A549 treated with RU486 at 1 μM for 4 hours (cell line): Measurements from ENCODE around the gene MTMR11. TPM values are rescaled to one million over a fixed set of nuclear protein-coding genes. Genes with fewer than 3 reads are reported as not detected.

Experiments used
- total RNA-seq: library from RNA; stranded (reverse); fragments of 200-300 nt; extraction: Qiagen RNA extraction; gene quantifications from 5 replicates; pipeline ENCODE4 v1.2.3, GENCODE V29; 2022; ENCODE audit warnings: low read depth

MTMR11 gene
- total RNA-seq, result 6.3 to 9.6 TPM (median 8.5 TPM) in 5 replicates

GRCh38 chr1:149936170-149936991 is at the start of gene MTMR11:
TSS of gene MTMR11 (minus strand) at chr1:149936879. CDS start at chr1:149936647, 232 bp downstream.

GRCh38 chr1:149927563-149928400 is 8.9 kb downstream of the MTMR11 start, which contains the start of gene SF3B4:
TSS of gene SF3B4 (minus strand) at chr1:149927803. CDS start at chr1:149927759, 44 bp downstream.

GRCh38 chr1:149917571-149918144 is 19.0 kb downstream of the MTMR11 start, which contains the start of gene SV2A:
TSS of gene SV2A (minus strand) at chr1:149917844. CDS start at chr1:149913840, 4,004 bp downstream.

GRCh38 chr1:149899460-149900284 is 37.0 kb downstream of the MTMR11 start, which contains the start of gene BOLA1:
TSS of gene BOLA1 (plus strand) at chr1:149899568. CDS start at chr1:149900060, 492 bp downstream.

Other genes starting within 250 kb of the MTMR11 start
- not detected in 5 replicates for gene FCGR1A, start 154.2 kb downstream of the MTMR11 start, total RNA-seq
- 15.7 to 25.5 TPM (median 22.5 TPM) in 5 replicates for gene BOLA1, start 37.3 kb downstream of the MTMR11 start, total RNA-seq
- 0.06 to 0.19 TPM (median 0.13 TPM) in 5 replicates for gene SV2A, start 19.0 kb downstream of the MTMR11 start, total RNA-seq
- gene SF3B4, start 9.1 kb downstream of the MTMR11 start, total RNA-seq, result 118 to 143 TPM (median 134 TPM) in 5 replicates
- gene OTUD7B, start 73.8 kb upstream of the MTMR11 start, total RNA-seq, result 8.1 to 13.0 TPM (median 10.2 TPM) in 5 replicates
- gene VPS45, start 130.9 kb upstream of the MTMR11 start, total RNA-seq, result 16.1 to 17.5 TPM (median 16.9 TPM) in 5 replicates
- gene PLEKHO1, start 213.0 kb upstream of the MTMR11 start, total RNA-seq, result 6.9 to 9.4 TPM (median 8.3 TPM) in 5 replicates